Kidney tubule cell (primary cell): ENCODE measurements around the gene TBX10.
"Not testable (repeated sequence)": the region's sequence is repeated elsewhere in the genome, so short reads cannot be mapped to it uniquely, and the experiment has no call there.

ENCODE experiments used
- DNase-seq: peaks from one replicate; pipeline ENCODE4 v3.0.0-alpha.2; 2018; ENCODE audit warnings: low spot score

The TBX10 gene

GRCh38 chr11:67645521-67646461, 6.2 kb upstream of the TBX10 start:
- DNase-seq = no peak

GRCh38 chr11:67644472-67645418, 5.2 kb upstream of the TBX10 start:
- no peak for DNase-seq

- peak; percentile 20 for DNase-seq
Observed at GRCh38 chr11:67644042-67644441, 4.5 kb upstream of the TBX10 start.

GRCh38 chr11:67642173-67643120, 2.9 kb upstream of the TBX10 start:
- DNase-seq = no peak

GRCh38 chr11:67641338-67642172, 2.0 kb upstream of the TBX10 start:
- no peak for DNase-seq

GRCh38 chr11:67640758-67641337, 1.3 kb upstream of the TBX10 start:
- no peak for DNase-seq

GRCh38 chr11:67640021-67640757, 626 bp upstream of the TBX10 start:
- DNase-seq = peak; percentile 52

- DNase-seq = no peak
Observed at GRCh38 chr11:67638535-67639437, 777 bp downstream of the TBX10 start.

GRCh38 chr11:67637441-67637840, 2.1 kb downstream of the TBX10 start:
- DNase-seq = not testable (repeated sequence)

GRCh38 chr11:67636962-67637361, 2.6 kb downstream of the TBX10 start:
- no peak for DNase-seq

- no peak for DNase-seq
Observed at GRCh38 chr11:67635231-67635521, 4.4 kb downstream of the TBX10 start.

- no peak for DNase-seq
Observed at GRCh38 chr11:67634366-67635230, 5.0 kb downstream of the TBX10 start.

GRCh38 chr11:67633758-67634365, 5.7 kb downstream of the TBX10 start:
- no peak for DNase-seq

GRCh38 chr11:67632982-67633755, 6.4 kb downstream of the TBX10 start:
- no peak for DNase-seq

GRCh38 chr11:67632175-67632981, 7.2 kb downstream of the TBX10 start:
- DNase-seq = no peak

- DNase-seq = no peak
Observed at GRCh38 chr11:67631853-67632174, 7.7 kb downstream of the TBX10 start.
